Measurements from ENCODE around the gene TRPC4. TPM values are rescaled to one million over a fixed set of nuclear protein-coding genes. Genes with fewer than 3 reads are reported as not detected.

The TRPC4 gene
- total RNA-seq: not detected in 2 replicates
- not detected for total RNA-seq (2013)
- not detected in 2 replicates for polyA plus RNA-seq
- not detected in 2 replicates for polyA minus RNA-seq

GRCh38 chr13:37869756-37870488, at the start of gene TRPC4:
Gene TRPC4, minus strand, starts transcription at chr13:37869772. Its CDS starts 86,439 bp downstream, at chr13:37783333.
- H3K4me1 ChIP-seq (ENCODE audit: control insufficient read depth in 2 of 2, insufficient read depth in 2 of 2, low read length in 2 of 2): peaks cover 3% of the 10 kb centered on the region in 2 donors
- no peak within 1 kb of the TSS for H3K27ac ChIP-seq (ENCODE audit: low read length in 2 of 2)
- H4K20me1 ChIP-seq (ENCODE audit: control insufficient read depth, insufficient read depth, low read length, poor library complexity, severe bottlenecking): no peaks in the 10 kb centered on the region
- H3K4me3 ChIP-seq (ENCODE audit: control extremely low read depth in 1 of 5, extremely low read depth in 1 of 5, insufficient read depth in 1 of 5, low read depth in 2 of 5, low read length in 4 of 5): no peak within 1 kb of the TSS
- Mint-ChIP-seq H3K27me3 (peaks cover 25% of the 10 kb centered on the region), H3K9me3 (ENCODE audit: insufficient read depth) (no peaks in the 10 kb centered on the region), H3K27ac (no peak within 1 kb of the TSS), H3K4me3 (no peak within 1 kb of the TSS), H3K4me1 (no peaks in the 10 kb centered on the region)
- peaks cover 0 to 20% (median 8%) of the 10 kb centered on the region in 4 experiments for H3K27me3 ChIP-seq (replicated peaks in 1 of 4; ENCODE audit: control extremely low read depth in 1 of 4, control insufficient read depth in 3 of 4, insufficient read depth in 4 of 4, low read length in 3 of 4)
- no peak within 1 kb of the TSS for H3K9ac ChIP-seq (ENCODE audit: low read length)
- POLR2A ChIA-PET: no interaction called here
- peaks cover 0 to 15% (median 0%) of the 10 kb centered on the region in 3 donors for H3K9me3 ChIP-seq (ENCODE audit: control extremely low read depth in 1 of 3, control insufficient read depth in 2 of 3, insufficient read depth in 1 of 3, low read length in 2 of 3)
- ATAC-seq (ENCODE audit: low read depth): no peak
- DNase-seq: no peak
- H3K36me3 ChIP-seq (replicated peaks in 1 of 2; ENCODE audit: control extremely low read depth in 1 of 2, control insufficient read depth in 1 of 2, extremely low read depth in 1 of 2, insufficient read depth in 2 of 2, low read length in 1 of 2): no peaks in the 10 kb centered on the region
- no peak within 1 kb of the TSS for H2AFZ ChIP-seq (ENCODE audit: insufficient read depth, low read depth, low read length, poor library complexity, severe bottlenecking)
- H3K79me2 ChIP-seq (ENCODE audit: control insufficient read depth, insufficient read depth, low read length): no peaks in the 10 kb centered on the region
- no peak for TF ChIP-seq CTCF (IDR thresholded peaks at IDR 0.05)
- TF ChIP-seq EZH2 (IDR thresholded peaks at IDR 0.05; ENCODE audit: borderline replicate concordance, insufficient read depth, low read depth, low read length, poor library complexity, severe bottlenecking): no peak
- no peak within 1 kb of the TSS for H3K4me2 ChIP-seq (replicated peaks; ENCODE audit: low read depth, low read length, poor library complexity, severe bottlenecking)
- WGBS (ENCODE audit: insufficient coverage): 10% methylated on average over 35 of the region's 43 CpGs
- CTCF ChIA-PET: interaction anchor here (1.1 kb wide), 1 partner anchor 712 kb away, joined by 3 read pairs; no protein-coding TSS in a partner anchor
- intact Hi-C loops (cut with micrococcal nuclease): no loop called here

DNA sequence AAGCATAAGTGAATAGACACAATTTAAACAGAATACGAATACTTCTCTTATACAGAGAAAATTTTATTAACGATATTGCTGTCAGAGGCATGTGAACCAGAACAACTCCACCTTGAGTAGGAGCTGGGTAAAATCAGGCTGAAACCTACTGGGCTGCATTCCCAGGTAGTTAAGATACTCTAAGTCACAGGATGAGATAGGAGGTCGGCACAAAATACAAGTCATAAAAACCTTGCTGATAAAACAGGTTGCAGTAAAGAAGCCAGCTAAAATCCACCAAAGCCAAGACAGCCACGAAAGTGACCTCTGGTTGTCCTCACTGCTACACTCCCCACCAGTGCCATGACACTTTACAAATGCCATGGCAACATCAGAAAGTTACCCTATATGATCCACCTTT, 49.2 kb upstream of the TRPC4 start:
- no peak for TF ChIP-seq CTCF (IDR thresholded peaks at IDR 0.05)
- TF ChIP-seq EZH2 (IDR thresholded peaks at IDR 0.05; ENCODE audit: borderline replicate concordance, insufficient read depth, low read depth, low read length, poor library complexity, severe bottlenecking): no peak
- Histone ChIP-seq H3K27me3 (replicated peaks in 1 of 4; ENCODE audit: control extremely low read depth in 1 of 4, control insufficient read depth in 3 of 4, insufficient read depth in 4 of 4, low read length in 3 of 4) (no peaks in the 10 kb centered on the region), H3K36me3 (replicated peaks in 1 of 2; ENCODE audit: control extremely low read depth in 1 of 2, control insufficient read depth in 1 of 2, extremely low read depth in 1 of 2, insufficient read depth in 2 of 2, low read length in 1 of 2) (no peaks in the 10 kb centered on the region), H3K9ac (ENCODE audit: low read length) (no peak overlapping the region), H2AFZ (ENCODE audit: insufficient read depth, low read depth, low read length, poor library complexity, severe bottlenecking) (no peak overlapping the region), H3K27ac (ENCODE audit: low read length in 2 of 2) (no peak overlapping the region), H3K79me2 (ENCODE audit: control insufficient read depth, insufficient read depth, low read length) (no peaks in the 10 kb centered on the region), H4K20me1 (ENCODE audit: control insufficient read depth, insufficient read depth, low read length, poor library complexity, severe bottlenecking) (no peaks in the 10 kb centered on the region), H3K4me3 (ENCODE audit: control extremely low read depth in 1 of 5, extremely low read depth in 1 of 5, insufficient read depth in 1 of 5, low read depth in 2 of 5, low read length in 4 of 5) (no peak overlapping the region), H3K4me1 (ENCODE audit: control insufficient read depth in 2 of 2, insufficient read depth in 2 of 2, low read length in 2 of 2) (no peaks in the 10 kb centered on the region), H3K4me2 (replicated peaks; ENCODE audit: low read depth, low read length, poor library complexity, severe bottlenecking) (no peak overlapping the region), H3K9me3 (ENCODE audit: control extremely low read depth in 1 of 3, control insufficient read depth in 2 of 3, insufficient read depth in 1 of 3, low read length in 2 of 3) (no peaks in the 10 kb centered on the region)
- DNase-seq: no peak
- 44% methylated on average over 2 of the region's 4 CpGs for WGBS (ENCODE audit: insufficient coverage)
- intact Hi-C loops (cut with micrococcal nuclease): no loop called here
- ChIA-PET POLR2A (no interaction called here), CTCF (no interaction called here)
- H3K9me3 Mint-ChIP-seq (ENCODE audit: insufficient read depth): no peaks in the 10 kb centered on the region
- no peak overlapping the region for H3K27ac Mint-ChIP-seq
- no peaks in the 10 kb centered on the region for H3K4me1 Mint-ChIP-seq
- no peak for ATAC-seq (ENCODE audit: low read depth)
- H3K4me3 Mint-ChIP-seq: no peak overlapping the region
- no peaks in the 10 kb centered on the region for H3K27me3 Mint-ChIP-seq
